CD4-positive, alpha-beta T cell (primary cell): ENCODE results near the gene CFAP57. TPM values are rescaled to one million over a fixed set of nuclear protein-coding genes. Genes with fewer than 3 reads are reported as not detected.
A peak's percentile ranks its signal among the peaks of the same experiment; 100 is the strongest.

Source experiments
- ATAC-seq: fragments of 200-7000 bp; cut with Tn5 transposase; one replicate; pipeline ENCODE4 v1.10.0; 2022; ENCODE audit warnings: mild to moderate bottlenecking; ENCODE audit not compliant: poor library complexity
- CTCF ChIA-PET: fragments of 350-600 bp; sonication (Branson Sonifier 250); formaldehyde crosslinking; loops from one replicate; lab custom pipeline; 2021; ENCODE audit warnings: antibody characterized with exemption, inconsistent platforms; lab: Charles Lee
- POLR2A ChIA-PET: fragments of 350-600 bp; sonication (Branson Sonifier 250); formaldehyde crosslinking; loops from one replicate; lab custom pipeline; 2021; ENCODE audit warnings: antibody characterized with exemption, inconsistent platforms; lab: Charles Lee
- DNase-seq, 14 experiments: peaks; one replicate each; pipeline ENCODE4 v3.0.0-alpha.2; 2013 to 2020; ENCODE audit warnings: mixed read lengths in 2 of 14
- H3K27ac ChIP-seq, 2 donors: one replicate each; pipeline versions ENCODE4 v1.5.1 to v1.7.0; 2013; ENCODE audit warnings: low read length in 2 of 2, low read depth in 1 of 2, mild to moderate bottlenecking in 1 of 2
- H3K27me3 ChIP-seq, 2 experiments: 1 replicate in 1 of 2; 2 replicates in 1 of 2; pipeline versions ENCODE4 v1.6.1 to v1.7.0; 2013; ENCODE audit warnings: low read length in 2 of 2, control low read depth in 1 of 2, mild to moderate bottlenecking in 1 of 2, moderate library complexity in 1 of 2; ENCODE audit not compliant: insufficient read depth in 2 of 2, control insufficient read depth in 1 of 2
- H3K36me3 ChIP-seq: one replicate; pipeline ENCODE4 v1.6.1; 2013; ENCODE audit warnings: low read length, control low read depth; ENCODE audit not compliant: insufficient read depth
- H3K4me1 ChIP-seq: one replicate; pipeline ENCODE4 v1.6.1; 2013; ENCODE audit warnings: low read length, control low read depth; ENCODE audit not compliant: insufficient read depth
- H3K4me3 ChIP-seq: one replicate; pipeline ENCODE4 v1.5.1; 2013; ENCODE audit warnings: mild to moderate bottlenecking, low read length, moderate library complexity
- H3K9me3 ChIP-seq, 2 experiments: 1 replicate in 1 of 2; 2 replicates in 1 of 2; pipeline versions ENCODE4 v1.6.1 to v1.7.0; 2013; ENCODE audit warnings: low read length in 2 of 2, mild to moderate bottlenecking in 2 of 2, control low read depth in 1 of 2, moderate library complexity in 1 of 2; ENCODE audit not compliant: control insufficient read depth in 1 of 2, insufficient read depth in 1 of 2
- H3K27ac Mint-ChIP-seq: one replicate; pipeline ENCODE4 v1.8.0; 2020; ENCODE audit warnings: mixed read lengths
- H3K27me3 Mint-ChIP-seq: one replicate; pipeline ENCODE4 v1.8.0; 2021; ENCODE audit warnings: mixed read lengths
- H3K36me3 Mint-ChIP-seq: one replicate; pipeline ENCODE4 v1.8.0; 2021; ENCODE audit warnings: low read depth, mixed read lengths
- H3K4me1 Mint-ChIP-seq: one replicate; pipeline ENCODE4 v1.8.0; 2021; ENCODE audit warnings: low read depth, mixed read lengths
- H3K4me3 Mint-ChIP-seq: one replicate; pipeline ENCODE4 v1.8.0; 2020; ENCODE audit warnings: mild to moderate bottlenecking, mixed read lengths
- H3K9me3 Mint-ChIP-seq: one replicate; pipeline ENCODE4 v1.8.0; 2020; ENCODE audit warnings: mixed read lengths
- CTCF ChIP-seq: fragments of 200-600 bp; IDR thresholded peaks from one replicate; pipeline ENCODE4 v1.8.0; 2022; ENCODE audit warnings: antibody characterized with exemption, mild to moderate bottlenecking
- intact Hi-C, 2 experiments: fragments of 100-400 bp; cut with DNase I in 1 of 2; cut with micrococcal nuclease in 1 of 2; formaldehyde crosslinking; loops; one replicate each; pipeline versions ENCODE4 v1.15.1 to v1.9.0; 2023 to 2025; cut with DNase I, micrococcal nuclease
- total RNA-seq, 174 experiments: library from RNA in 2 of 174; stranded (reverse) in 2 of 174; gene quantifications; one replicate each; pipeline ENCODE4 v1.2.3 and lab custom pipeline; 2021 to 2026

The CFAP57 gene
- total RNA-seq, 2 experiments from 2014 or later, result not detected

- no peak overlapping the region for H3K27ac ChIP-seq
- no peaks in the 10 kb centered on the region for H3K36me3 Mint-ChIP-seq
- peak overlapping the region; percentile 74 for H3K27ac Mint-ChIP-seq
- CTCF ChIA-PET, result no interaction called here
- H3K27me3 ChIP-seq, result no peaks in the 10 kb centered on the region
- peaks cover 17% of the 10 kb centered on the region for H3K4me1 ChIP-seq
- intact Hi-C loops, result no loop called here
- ATAC-seq (no peak), DNase-seq (no peak)
- POLR2A ChIA-PET, result no interaction called here
- no peak overlapping the region for H3K4me3 Mint-ChIP-seq
- no peak overlapping the region for H3K4me3 ChIP-seq
- H3K36me3 ChIP-seq, result no peaks in the 10 kb centered on the region
- H3K9me3 ChIP-seq, result no peaks in the 10 kb centered on the region
- no peaks in the 10 kb centered on the region for H3K9me3 Mint-ChIP-seq
- H3K4me1 Mint-ChIP-seq, result peaks cover 22% of the 10 kb centered on the region
- no peaks in the 10 kb centered on the region for H3K27me3 Mint-ChIP-seq
- no peak for TF ChIP-seq CTCF
These were observed 122.6 kb downstream of the CFAP57 start for GRCh38 chr1:43294761-43295160.

- H3K9me3 Mint-ChIP-seq, result no peaks in the 10 kb centered on the region
- Histone ChIP-seq H3K9me3 (no peaks in the 10 kb centered on the region), H3K36me3 (no peaks in the 10 kb centered on the region), H3K27ac (no peak overlapping the region), H3K4me1 (peaks cover 17% of the 10 kb centered on the region), H3K27me3 (no peaks in the 10 kb centered on the region), H3K4me3 (no peak overlapping the region)
- peaks cover 22% of the 10 kb centered on the region for H3K4me1 Mint-ChIP-seq
- H3K27me3 Mint-ChIP-seq, result no peaks in the 10 kb centered on the region
- POLR2A ChIA-PET, result no interaction called here
- H3K4me3 Mint-ChIP-seq, result peak overlapping the region; percentile 7
- intact Hi-C loops, result no loop called here
- DNase-seq, result no peak
- TF ChIP-seq CTCF, result no peak
- CTCF ChIA-PET, result no interaction called here
- ATAC-seq, result no peak
- H3K27ac Mint-ChIP-seq, result peak overlapping the region; percentile 84
- H3K36me3 Mint-ChIP-seq, result no peaks in the 10 kb centered on the region
These were observed 124.1 kb downstream of the CFAP57 start for GRCh38 chr1:43296207-43296606.

DNA sequence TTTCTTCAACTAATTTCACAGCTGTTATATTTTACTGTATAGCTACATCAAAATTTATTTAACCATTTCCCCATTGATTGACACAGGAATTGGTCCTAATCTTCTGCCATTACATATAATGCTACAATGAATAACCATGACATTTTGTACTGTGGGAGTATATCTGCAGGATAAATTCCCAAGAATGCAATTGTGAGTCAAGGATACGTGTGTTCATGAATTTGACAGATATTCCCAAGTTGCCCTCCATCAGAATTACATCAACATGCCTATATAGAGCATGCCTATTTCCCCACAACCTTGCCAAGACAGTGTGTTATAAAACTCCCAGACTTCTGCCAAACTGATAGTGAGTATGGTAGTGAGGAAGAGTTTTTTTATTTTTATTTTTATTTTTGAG lies 125.9 kb downstream of the CFAP57 start:
- H3K9me3 ChIP-seq, result no peaks in the 10 kb centered on the region
- no peak for TF ChIP-seq CTCF
- intact Hi-C loops, result no loop called here
- H3K4me3 ChIP-seq, result no peak overlapping the region
- H3K4me1 ChIP-seq, result peaks cover 17% of the 10 kb centered on the region
- peaks cover 22% of the 10 kb centered on the region for H3K4me1 Mint-ChIP-seq
- no peaks in the 10 kb centered on the region for H3K36me3 ChIP-seq
- H3K4me3 Mint-ChIP-seq, result no peak overlapping the region
- no peaks in the 10 kb centered on the region for H3K27me3 ChIP-seq
- no peak for DNase-seq
- POLR2A ChIA-PET, result no interaction called here
- CTCF ChIA-PET, result no interaction called here
- no peaks in the 10 kb centered on the region for H3K9me3 Mint-ChIP-seq
- H3K27ac Mint-ChIP-seq, result no peak overlapping the region
- no peaks in the 10 kb centered on the region for H3K36me3 Mint-ChIP-seq
- H3K27ac ChIP-seq, result no peak overlapping the region
- H3K27me3 Mint-ChIP-seq, result no peaks in the 10 kb centered on the region
- no peak for ATAC-seq
